HepG2 (cell line): Measurements from ENCODE around the gene CSTPP1. TPM values are rescaled to one million over a fixed set of nuclear protein-coding genes. Genes with fewer than 3 reads are reported as not detected.

Source experiments
- ETS1 ChIP-seq: sonication (generic); formaldehyde crosslinking; IDR thresholded peaks from 2 replicates; pipeline ENCODE4 v1.4.0; 2020; ENCODE audit warnings: missing genetic modification reagents
- HDAC1 ChIP-seq: sonication (generic); formaldehyde crosslinking; IDR thresholded peaks from 2 replicates; pipeline ENCODE4 v1.5.1; 2020; ENCODE audit warnings: mild to moderate bottlenecking, missing genetic modification reagents
- JDP2 ChIP-seq: sonication (generic); formaldehyde crosslinking; IDR thresholded peaks from 2 replicates; pipeline ENCODE4 v1.8.1; 2022; ENCODE audit warnings: missing genetic modification reagents, borderline replicate concordance
- MLLT10 ChIP-seq: sonication (generic); formaldehyde crosslinking; IDR thresholded peaks from 2 replicates; pipeline ENCODE4 v1.4.0; 2020; ENCODE audit warnings: missing genetic modification reagents
- RXRA ChIP-seq: sonication (generic); formaldehyde crosslinking; IDR thresholded peaks from 2 replicates; pipeline ENCODE4 v1.5.1; 2020; ENCODE audit warnings: missing genetic modification reagents
- SIN3A ChIP-seq: IDR thresholded peaks from 2 replicates; pipeline ENCODE4 v1.6.1; 2011; ENCODE audit warnings: low read depth, mild to moderate bottlenecking, control low read depth, low read length, borderline replicate concordance
- TFAP4 ChIP-seq: sonication (generic); IDR thresholded peaks from 2 replicates; pipeline ENCODE4 v1.6.1; 2016; ENCODE audit warnings: low read depth, borderline replicate concordance
- XBP1 ChIP-seq: sonication (generic); formaldehyde crosslinking; IDR thresholded peaks from 2 replicates; pipeline ENCODE4 v1.5.0; 2020; ENCODE audit warnings: missing genetic modification reagents
- YY1 ChIP-seq: IDR thresholded peaks from 2 replicates; pipeline ENCODE4 v1.6.1; 2011; ENCODE audit warnings: low read length, low read depth, moderate library complexity, mild to moderate bottlenecking; ENCODE audit not compliant: insufficient read depth, insufficient replicate concordance
- ZBTB46 ChIP-seq: sonication (generic); formaldehyde crosslinking; IDR thresholded peaks from 2 replicates; pipeline ENCODE4 v1.4.0; 2020; ENCODE audit warnings: mild to moderate bottlenecking, missing genetic modification reagents, borderline replicate concordance
- ZFP36L2 ChIP-seq: sonication (generic); formaldehyde crosslinking; IDR thresholded peaks from 2 replicates; pipeline ENCODE4 v1.4.0; 2020; ENCODE audit warnings: missing genetic modification reagents
- ZFP91 ChIP-seq: sonication (generic); formaldehyde crosslinking; IDR thresholded peaks from 2 replicates; pipeline ENCODE4 v1.9.0; 2022; ENCODE audit warnings: missing genetic modification reagents, mild to moderate bottlenecking, borderline replicate concordance
- ZNF430 ChIP-seq: sonication (generic); formaldehyde crosslinking; IDR thresholded peaks from 2 replicates; pipeline ENCODE4 v1.9.0; 2021; ENCODE audit warnings: mild to moderate bottlenecking, missing genetic modification reagents
- ZNF441 ChIP-seq: sonication (generic); formaldehyde crosslinking; IDR thresholded peaks from 2 replicates; pipeline ENCODE4 v1.7.0; 2021; ENCODE audit warnings: missing genetic modification reagents, borderline replicate concordance
- ZNF512B ChIP-seq: sonication (generic); formaldehyde crosslinking; IDR thresholded peaks from 2 replicates; pipeline ENCODE4 v1.5.1; 2020; ENCODE audit warnings: missing genetic modification reagents, mild to moderate bottlenecking, borderline replicate concordance
- ZNF800 ChIP-seq: sonication (generic); formaldehyde crosslinking; IDR thresholded peaks from 2 replicates; pipeline ENCODE4 v1.4.0; 2020; ENCODE audit warnings: missing genetic modification reagents
- polyA plus RNA-seq, 8 experiments: library from polyadenylated mRNA; depleted of rRNA in 3 of 8; stranded (reverse) in 7 of 8; unstranded in 1 of 8; fragments of >200 nt; fragmentation: Illumina TruSeq in 4 of 8; extraction: Trizol in 4 of 8; gene quantifications; 2 replicates each; pipeline versions ENCODE4 v1.2.1 to v1.2.3, GENCODE V29; 2011 to 2016; ENCODE audit warnings: low read depth in 4 of 8, missing spikeins in 1 of 8, mixed read lengths in 1 of 8; ENCODE audit not compliant: insufficient read depth in 1 of 8
- total RNA-seq, 5 experiments: library from RNA; depleted of rRNA; stranded (reverse); fragments of >200 nt; fragmentation: Illumina TruSeq; extraction: Trizol; gene quantifications; 2 replicates each; pipeline ENCODE4 v1.2.3, GENCODE V29; 2016; ENCODE audit warnings: low read depth in 1 of 5

CSTPP1 gene
- total and polyA plus RNA-seq, 2 of the 13 experiments (the other 11 are each of a cell fraction or from before 2014, with no cell fraction given): 12.3 to 14.6 TPM

GRCh38 chr11:46916286-46917108 lies 20.1 kb upstream of the CSTPP1 start (continued):
- TF ChIP-seq ZFP91 (peak; percentile 97), HDAC1 (CRISPR knock-in tag) (peak; percentile 35; the same call in 1 of the 2 replicates), ZFP36L2 (no peak), ZNF512B (CRISPR knock-in tag) (no peak), MLLT10 (CRISPR knock-in tag) (no peak), ZNF800 (0 out of 2 replicates have a peak, but pooled peaks have one; percentile 60), RXRA (CRISPR knock-in tag) (no peak), ZBTB46 (no peak), ZNF441 (CRISPR knock-in tag) (peak; percentile 40; the same call in 1 of the 2 replicates), YY1 (no peak), JDP2 (no peak), ETS1 (CRISPR knock-in tag) (no peak), ZNF430 (CRISPR knock-in tag) (0 out of 2 replicates have a peak, but pooled peaks have one; percentile 22), SIN3A (peak; percentile 30; the same call in 1 of the 2 replicates), TFAP4 (no peak), XBP1 (CRISPR knock-in tag) (no peak)
